Lower leg skin (tissue), 4 donors: ENCODE data around the gene ATP11B. TPM values are rescaled to one million over a fixed set of nuclear protein-coding genes. Genes with fewer than 3 reads are reported as not detected.

Experiments used
- DNase-seq, 2 donors: peaks; one replicate each; pipeline ENCODE4 v3.0.0-alpha.2; 2019; ENCODE audit warnings: low spot score in 2 of 2
- H3K4me3 ChIP-seq: fragments of 200-600 bp; sonication (generic); 2 replicates; pipeline ENCODE4 v1.5.1; 2017; ENCODE audit warnings: mild to moderate bottlenecking, low read depth; ENCODE audit not compliant: poor library complexity, severe bottlenecking
- CTCF ChIP-seq, 3 donors: fragments of 450-650 bp; IDR thresholded peaks; one replicate each; pipeline ENCODE4 v1.5.1; 2016; ENCODE audit warnings: antibody characterized with exemption in 3 of 3, mild to moderate bottlenecking in 3 of 3, moderate library complexity in 2 of 3
- POLR2A ChIP-seq, 2 donors: fragments of 450-650 bp; IDR thresholded peaks; one replicate each; pipeline ENCODE4 v1.6.1; 2016 to 2017; ENCODE audit warnings: antibody characterized with exemption in 2 of 2, mild to moderate bottlenecking in 1 of 2, moderate library complexity in 1 of 2
- WGBS, 2 donors: methylation state at CpG; one replicate each; pipeline ENCODE4 v1.1.5; 2018; 5-methylcytosine and 5-hydroxymethylcytosine counted together
- intact Hi-C: fragments of 100-400 bp; cut with DNase I; formaldehyde crosslinking; loops from one replicate; pipeline ENCODE4 v1.15.0; 2023; ENCODE audit warnings: low total_unique reads
- total RNA-seq, 4 donors: library from RNA; depleted of rRNA; stranded (reverse); fragments of >200 nt; gene quantifications; one replicate each; pipeline ENCODE4 v1.1.0, GENCODE V29; 2016

ATP11B gene
- total RNA-seq, 4 donors from 2014 or later, result 109 to 148 (median 116) TPM

GRCh38 chr3:182803596-182803995, 10.3 kb downstream of the ATP11B start:
- 76 to 85% methylated on average over 4 of the region's 4 CpGs for WGBS, 2 donors
- TF ChIP-seq CTCF (IDR thresholded peaks at IDR 0.05) (no peak), POLR2A (IDR thresholded peaks at IDR 0.05) (no peak)
- no peak for DNase-seq
- H3K4me3 ChIP-seq, result no peak overlapping the region
- intact Hi-C loops, result no loop called here

- intact Hi-C loops, result no loop called here
- no peak for DNase-seq
- TF ChIP-seq CTCF (IDR thresholded peaks at IDR 0.05) (no peak), POLR2A (IDR thresholded peaks at IDR 0.05) (no peak)
- WGBS, 2 donors, result 89 to 98% methylated on average over 1 of the region's 1 CpG
- H3K4me3 ChIP-seq, result no peak overlapping the region
Measured at GRCh38 chr3:182807061-182807460, 13.8 kb downstream of the ATP11B start.

GRCh38 chr3:182808041-182808770, 14.9 kb downstream of the ATP11B start:
- WGBS, 2 donors, result 86 to 90% methylated on average over 3 of the region's 3 CpGs
- DNase-seq, result no peak
- intact Hi-C loops, result no loop called here
- no peak overlapping the region for H3K4me3 ChIP-seq
- no peak for TF ChIP-seq CTCF (IDR thresholded peaks at IDR 0.05)

- intact Hi-C loops, result no loop called here
- no peak overlapping the region for H3K4me3 ChIP-seq
- 83 to 85% methylated on average over 3 of the region's 3 CpGs for WGBS, 2 donors
- no peak for TF ChIP-seq POLR2A (IDR thresholded peaks at IDR 0.05)
- no peak for TF ChIP-seq CTCF (IDR thresholded peaks at IDR 0.05)
- no peak for DNase-seq
Measured at GRCh38 chr3:182809531-182809930, 16.2 kb downstream of the ATP11B start.

DNA sequence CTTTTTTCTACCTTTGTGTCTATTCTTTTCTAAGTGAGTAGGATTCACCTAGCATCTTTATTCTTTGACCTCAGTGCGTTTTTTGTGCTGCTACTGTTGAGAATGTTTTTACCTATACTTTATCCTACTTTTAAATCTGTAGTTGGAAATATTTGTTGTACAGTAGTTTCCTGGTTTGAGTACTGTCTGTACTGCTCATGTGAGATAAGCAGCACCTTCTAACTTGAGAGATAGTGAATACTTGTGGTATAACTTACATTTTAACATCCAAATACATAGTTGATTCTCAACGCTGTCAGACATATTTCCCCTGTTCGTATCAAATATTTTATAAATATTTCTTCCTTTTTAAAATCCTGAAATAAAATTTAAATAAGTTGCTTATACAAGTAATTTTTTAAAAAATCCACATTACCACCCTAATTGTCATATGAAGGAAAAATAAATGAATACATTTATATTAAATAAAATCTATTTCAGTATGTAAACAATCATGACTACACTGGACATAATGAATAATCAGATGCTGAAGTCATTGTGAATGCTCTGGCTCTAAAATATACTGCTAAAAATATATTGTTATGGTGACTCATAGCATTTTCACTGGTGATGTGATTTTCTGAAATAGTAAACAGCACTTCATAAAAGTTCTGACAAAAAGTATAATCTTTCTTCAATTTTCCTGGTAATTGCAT, 17.4 kb downstream of the ATP11B start:
- 86 to 93% methylated on average over 3 of the region's 3 CpGs for WGBS, 2 donors
- intact Hi-C loops, result no loop called here
- no peak overlapping the region for H3K4me3 ChIP-seq
- no peak for TF ChIP-seq POLR2A (IDR thresholded peaks at IDR 0.05)
- TF ChIP-seq CTCF (IDR thresholded peaks at IDR 0.05), result no peak
- DNase-seq, result no peak
